Measurements from ENCODE around the gene DOCK3.
A peak's percentile ranks its signal among the peaks of the same experiment; 100 is the strongest.
"Not testable (repeated sequence)": the region's sequence is repeated elsewhere in the genome, so short reads cannot be mapped to it uniquely, and the experiment has no call there.

DOCK3 gene

GRCh38 chr3:50687127-50687751, 12.5 kb downstream of the DOCK3 start:
- no peak for DNase-seq

- DNase-seq = no peak
Measured at GRCh38 chr3:50687916-50688315, 13.2 kb downstream of the DOCK3 start.

GRCh38 chr3:50688602-50689001, 13.9 kb downstream of the DOCK3 start:
- not testable (repeated sequence) for DNase-seq

- DNase-seq = no peak
Measured at GRCh38 chr3:50689558-50689957, 14.8 kb downstream of the DOCK3 start.

GRCh38 chr3:50695031-50695430, 20.3 kb downstream of the DOCK3 start:
- no peak for DNase-seq

- no peak for DNase-seq
Measured at GRCh38 chr3:50696276-50696675, 21.5 kb downstream of the DOCK3 start.

GRCh38 chr3:50698269-50698668, 23.5 kb downstream of the DOCK3 start:
- DNase-seq = no peak

- no peak for DNase-seq
Measured at GRCh38 chr3:50708620-50709019, 33.9 kb downstream of the DOCK3 start.

- peak; percentile 4 for DNase-seq
Measured at GRCh38 chr3:50714946-50715345, 40.2 kb downstream of the DOCK3 start.

GRCh38 chr3:50724831-50725230, 50.1 kb downstream of the DOCK3 start:
- DNase-seq = no peak

GRCh38 chr3:50734985-50735384, 60.3 kb downstream of the DOCK3 start:
- DNase-seq = no peak

GRCh38 chr3:50737193-50737905, 62.6 kb downstream of the DOCK3 start:
- DNase-seq = no peak

- DNase-seq = no peak
Measured at GRCh38 chr3:50737906-50738598, 63.3 kb downstream of the DOCK3 start.

- DNase-seq = no peak
Measured at GRCh38 chr3:50743643-50744042, 68.9 kb downstream of the DOCK3 start.

GRCh38 chr3:50749822-50750221, 75.1 kb downstream of the DOCK3 start:
- DNase-seq = no peak

GRCh38 chr3:50759015-50759414, 84.3 kb downstream of the DOCK3 start:
- DNase-seq = no peak

- no peak for DNase-seq
Measured at GRCh38 chr3:50777680-50778079, 103.0 kb downstream of the DOCK3 start.

- not testable (repeated sequence) for DNase-seq
Measured at GRCh38 chr3:50781766-50782165, 107.0 kb downstream of the DOCK3 start.

GRCh38 chr3:50786631-50787030, 111.9 kb downstream of the DOCK3 start:
- DNase-seq = no peak

- DNase-seq = not testable (repeated sequence)
Measured at GRCh38 chr3:50790894-50791293, 116.2 kb downstream of the DOCK3 start.

- DNase-seq = no peak
Measured at GRCh38 chr3:50792568-50792967, 117.8 kb downstream of the DOCK3 start.

GRCh38 chr3:50803805-50804204, 129.1 kb downstream of the DOCK3 start:
- not testable (repeated sequence) for DNase-seq

- DNase-seq = not testable (repeated sequence)
Measured at GRCh38 chr3:50804376-50804775, 129.6 kb downstream of the DOCK3 start.

GRCh38 chr3:50805321-50805720, 130.6 kb downstream of the DOCK3 start:
- DNase-seq = no peak
